Tibial nerve (tissue), 4 donors: ENCODE data around the gene TMEM123. TPM values are rescaled to one million over a fixed set of nuclear protein-coding genes. Genes with fewer than 3 reads are reported as not detected.
A peak's percentile ranks its signal among the peaks of the same experiment; 100 is the strongest.

Experiments used
- DNase-seq, 2 donors: peaks; one replicate each; pipeline ENCODE4 v3.0.0-alpha.2; 2019; ENCODE audit warnings: low spot score in 2 of 2
- H3K27ac ChIP-seq, 4 donors: fragments of 200-600 bp; sonication (generic) in 3 of 4; one replicate each; pipeline ENCODE4 v1.5.1; 2017 to 2019; ENCODE audit warnings: mild to moderate bottlenecking in 1 of 4
- H3K27me3 ChIP-seq, 2 donors: fragments of 200-600 bp; sonication (generic) in 1 of 2; one replicate each; pipeline versions ENCODE4 v1.5.1 to v1.6.0; 2017 to 2019
- H3K36me3 ChIP-seq, 3 donors: fragments of 200-600 bp; sonication (generic); one replicate each; pipeline ENCODE4 v1.5.1; 2018 to 2019
- H3K4me1 ChIP-seq, 4 donors: fragments of 200-600 bp; sonication (generic) in 3 of 4; one replicate each; pipeline ENCODE4 v1.5.1; 2017 to 2019
- H3K4me3 ChIP-seq, 4 donors: fragments of 200-600 bp; sonication (generic) in 3 of 4; one replicate each; pipeline ENCODE4 v1.5.1; 2017 to 2019; ENCODE audit warnings: mild to moderate bottlenecking in 1 of 4, moderate library complexity in 1 of 4
- H3K9me3 ChIP-seq, 4 donors: fragments of 200-600 bp; sonication (generic) in 3 of 4; one replicate each; pipeline ENCODE4 v1.5.1; 2017 to 2019
- EP300 ChIP-seq, 2 donors: sonication (generic); formaldehyde crosslinking; IDR thresholded peaks; one replicate each; pipeline ENCODE4 v1.6.1; 2017; ENCODE audit warnings: antibody characterized with exemption in 2 of 2, mild to moderate bottlenecking in 1 of 2
- POLR2A ChIP-seq, 2 donors: fragments of 450-650 bp; IDR thresholded peaks; one replicate each; pipeline ENCODE4 v1.6.1; 2017; ENCODE audit warnings: antibody characterized with exemption in 2 of 2, mild to moderate bottlenecking in 2 of 2, moderate library complexity in 2 of 2
- WGBS, 2 donors: methylation state at CpG; one replicate each; pipeline ENCODE4 v1.1.5; 2018; 5-methylcytosine and 5-hydroxymethylcytosine counted together
- total RNA-seq, 4 donors: library from RNA; depleted of rRNA; stranded (reverse); fragments of >200 nt; gene quantifications; one replicate each; pipeline ENCODE4 v1.1.0, GENCODE V29; 2016
- TF ChIP-seq, protein P1 (sequence below), 5 experiments: fragments of 200-600 bp in 3 of 5; fragments of 450-650 bp in 2 of 5; sonication (generic) in 3 of 5; IDR thresholded peaks; one replicate each; pipeline ENCODE4 v1.5.1; 2016 to 2019; ENCODE audit warnings: antibody characterized with exemption in 5 of 5, mild to moderate bottlenecking in 3 of 5, moderate library complexity in 2 of 5

TMEM123 gene
- total RNA-seq, 4 donors from 2014 or later: 145 to 196 (median 181) TPM

DNA sequence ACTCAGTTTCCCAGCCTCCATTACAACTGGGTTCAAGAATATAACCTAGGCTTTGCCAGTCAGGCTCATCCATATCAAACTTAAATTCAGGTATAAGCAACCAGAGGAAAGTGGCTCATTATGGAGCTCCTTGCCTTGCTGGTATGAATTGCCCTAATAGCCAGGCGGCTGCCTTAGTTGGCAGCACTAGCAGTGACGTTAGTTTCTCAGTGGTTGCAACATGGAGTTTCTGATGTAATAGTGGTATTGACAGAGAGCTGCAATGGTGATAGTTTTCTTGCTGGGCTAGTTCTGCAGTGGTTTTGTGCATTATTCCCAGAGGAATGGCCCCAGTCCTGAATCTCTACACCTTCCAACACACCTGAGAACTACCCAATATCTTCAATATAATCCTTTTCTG, 3.8 kb upstream of the TMEM123 start:
- H3K27me3 ChIP-seq: no peaks in the 10 kb centered on the region
- peak overlapping the region in 1 of 4 donors; percentile 40 for H3K27ac ChIP-seq
- DNase-seq: no peak
- TF ChIP-seq EP300 (IDR thresholded peaks at IDR 0.05) (peak in 1 of 2 donors; percentile 22), POLR2A (IDR thresholded peaks at IDR 0.05) (no peak)
- TF ChIP-seq, protein P1, sequence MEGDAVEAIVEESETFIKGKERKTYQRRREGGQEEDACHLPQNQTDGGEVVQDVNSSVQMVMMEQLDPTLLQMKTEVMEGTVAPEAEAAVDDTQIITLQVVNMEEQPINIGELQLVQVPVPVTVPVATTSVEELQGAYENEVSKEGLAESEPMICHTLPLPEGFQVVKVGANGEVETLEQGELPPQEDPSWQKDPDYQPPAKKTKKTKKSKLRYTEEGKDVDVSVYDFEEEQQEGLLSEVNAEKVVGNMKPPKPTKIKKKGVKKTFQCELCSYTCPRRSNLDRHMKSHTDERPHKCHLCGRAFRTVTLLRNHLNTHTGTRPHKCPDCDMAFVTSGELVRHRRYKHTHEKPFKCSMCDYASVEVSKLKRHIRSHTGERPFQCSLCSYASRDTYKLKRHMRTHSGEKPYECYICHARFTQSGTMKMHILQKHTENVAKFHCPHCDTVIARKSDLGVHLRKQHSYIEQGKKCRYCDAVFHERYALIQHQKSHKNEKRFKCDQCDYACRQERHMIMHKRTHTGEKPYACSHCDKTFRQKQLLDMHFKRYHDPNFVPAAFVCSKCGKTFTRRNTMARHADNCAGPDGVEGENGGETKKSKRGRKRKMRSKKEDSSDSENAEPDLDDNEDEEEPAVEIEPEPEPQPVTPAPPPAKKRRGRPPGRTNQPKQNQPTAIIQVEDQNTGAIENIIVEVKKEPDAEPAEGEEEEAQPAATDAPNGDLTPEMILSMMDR (IDR thresholded peaks at IDR 0.05): no peak
- H3K36me3 ChIP-seq: no peaks in the 10 kb centered on the region
- H3K9me3 ChIP-seq: no peaks in the 10 kb centered on the region
- 81 to 83% methylated on average over 2 of the region's 2 CpGs for WGBS, 2 donors
- H3K4me1 ChIP-seq: peaks cover 0 to 29% (median 4%) of the 10 kb centered on the region in 4 donors
- H3K4me3 ChIP-seq: no peak overlapping the region

DNA sequence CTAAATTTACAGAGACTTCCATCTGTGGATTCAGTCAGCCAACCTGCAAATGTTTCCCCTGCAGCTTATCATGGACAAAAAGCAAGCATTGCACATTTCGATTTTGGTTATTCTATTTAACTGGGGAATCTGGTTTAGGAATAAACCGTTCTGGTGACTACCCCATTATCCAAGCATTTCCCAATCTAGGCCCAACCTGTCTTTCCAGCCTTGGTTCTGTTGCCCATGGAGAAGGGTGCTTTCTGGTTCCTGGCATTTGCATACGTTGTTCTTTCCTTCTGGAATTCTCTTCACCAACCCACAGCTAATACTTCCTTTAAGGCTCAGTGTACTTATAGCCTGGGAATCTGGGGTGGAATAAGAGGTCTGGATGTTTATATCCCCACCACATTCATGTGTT, 1.4 kb upstream of the TMEM123 start:
- 85 to 86% methylated on average over 3 of the region's 3 CpGs for WGBS, 2 donors
- H3K4me3 ChIP-seq: no peak overlapping the region
- TF ChIP-seq, protein P1 (IDR thresholded peaks at IDR 0.05): no peak
- TF ChIP-seq EP300 (IDR thresholded peaks at IDR 0.05): no peak
- TF ChIP-seq POLR2A (IDR thresholded peaks at IDR 0.05): no peak

DNA sequence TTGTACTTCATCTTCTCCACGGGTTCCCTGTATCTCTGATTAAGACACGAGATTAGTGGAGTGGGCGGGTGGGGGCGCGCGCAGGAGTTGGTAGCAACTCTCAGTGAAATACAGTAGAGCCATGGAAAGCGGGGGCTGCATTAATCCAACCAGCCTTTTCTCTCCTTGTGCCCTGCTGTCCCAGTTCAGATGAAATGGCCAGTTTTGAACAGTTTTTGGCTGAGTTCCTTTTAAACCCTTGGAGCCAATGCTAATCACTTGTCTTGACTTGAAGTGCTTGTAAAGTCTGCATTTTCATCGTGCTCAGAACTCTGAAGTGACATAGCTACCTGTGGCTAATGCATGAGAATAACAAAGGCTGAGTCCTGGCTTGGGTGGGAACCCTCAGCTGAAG, 734 bp upstream of the TMEM123 start:
- Histone ChIP-seq H3K4me1 (peaks cover 0 to 52% (median 7%) of the 10 kb centered on the region in 4 donors), H3K27me3 (no peaks in the 10 kb centered on the region), H3K36me3 (peaks cover 0 to 2% (median 0%) of the 10 kb centered on the region in 3 donors), H3K4me3 (peak overlapping the region; percentile 62 to 89 (median 86)), H3K27ac (peak overlapping the region; percentile 72 to 98 (median 92)), H3K9me3 (no peaks in the 10 kb centered on the region)
- peak; percentile 15 to 19 for DNase-seq
- TF ChIP-seq EP300 (IDR thresholded peaks at IDR 0.05): no peak
- TF ChIP-seq, protein P1 (IDR thresholded peaks at IDR 0.05): no peak
- TF ChIP-seq POLR2A (IDR thresholded peaks at IDR 0.05): no peak
- 3 to 4% methylated on average over 8 of the region's 8 CpGs for WGBS, 2 donors

More for the DNA sequence above, 1.4 kb upstream of the TMEM123 start:
- no peak for DNase-seq
- no peaks in the 10 kb centered on the region for H3K9me3 ChIP-seq
- H3K27me3 ChIP-seq: no peaks in the 10 kb centered on the region
- H3K4me1 ChIP-seq: peaks cover 0 to 52% (median 7%) of the 10 kb centered on the region in 4 donors
- no peaks in the 10 kb centered on the region for H3K36me3 ChIP-seq
- peak overlapping the region in 2 of 4 donors; percentile 93 to 98 for H3K27ac ChIP-seq

- Histone ChIP-seq H3K27ac (peak overlapping the region; percentile 72 to 98 (median 92)), H3K36me3 (peaks cover 0 to 8% (median 0%) of the 10 kb centered on the region in 3 donors), H3K27me3 (no peaks in the 10 kb centered on the region), H3K4me1 (peaks cover 0 to 57% (median 12%) of the 10 kb centered on the region in 4 donors), H3K4me3 (peak overlapping the region; percentile 62 to 89 (median 86)), H3K9me3 (no peaks in the 10 kb centered on the region)
- WGBS, 2 donors: 0% methylated on average over 44 to 46 of the region's 55 CpGs
- peak; percentile 38 to 46 for DNase-seq
- TF ChIP-seq, protein P1 (IDR thresholded peaks at IDR 0.05): peak in 1 of 5 experiments; percentile 9
- peak in 1 of 2 donors; percentile 64 for TF ChIP-seq POLR2A (IDR thresholded peaks at IDR 0.05)
- TF ChIP-seq EP300 (IDR thresholded peaks at IDR 0.05): peak in 1 of 2 donors; percentile 86
These were observed 694 bp downstream of the TMEM123 start for GRCh38 chr11:102451681-102452460.
